ENCODE results near the gene IKBKE. TPM values are rescaled to one million over a fixed set of nuclear protein-coding genes. Genes with fewer than 3 reads are reported as not detected.

IKBKE gene
- total RNA-seq, 1 donor from 2014 or later, result 2.9 TPM

- FAIRE-seq, result no peak
- TF ChIP-seq CTCF (IDR thresholded peaks at IDR 0.05; ENCODE audit: insufficient read depth, low read length, severe bottlenecking), result no peak
- peak overlapping the region; percentile 62 for H3K4me3 ChIP-seq (ENCODE audit: low read depth, low read length)
- no peak for DNase-seq (ENCODE audit: low read depth)
- no peaks in the 10 kb centered on the region for H3K27me3 ChIP-seq (ENCODE audit: control insufficient read depth, insufficient read depth, low read length)
- H3K36me3 ChIP-seq (ENCODE audit: control insufficient read depth, insufficient read depth, low read length), result peaks cover 5% of the 10 kb centered on the region
Measured at GRCh38 chr1:206471415-206471801, 1.1 kb downstream of the IKBKE start.

GRCh38 chr1:206472024-206472423, 1.7 kb downstream of the IKBKE start:
- DNase-seq (ENCODE audit: low read depth), result no peak
- Histone ChIP-seq H3K27me3 (ENCODE audit: control insufficient read depth, insufficient read depth, low read length) (no peaks in the 10 kb centered on the region), H3K4me3 (ENCODE audit: low read depth, low read length) (no peak overlapping the region), H3K36me3 (ENCODE audit: control insufficient read depth, insufficient read depth, low read length) (peaks cover 5% of the 10 kb centered on the region)
- no peak for FAIRE-seq
- no peak for TF ChIP-seq CTCF (IDR thresholded peaks at IDR 0.05; ENCODE audit: insufficient read depth, low read length, severe bottlenecking)

GRCh38 chr1:206472454-206472853, 2.2 kb downstream of the IKBKE start:
- no peak overlapping the region for H3K4me3 ChIP-seq (ENCODE audit: low read depth, low read length)
- peak; percentile 35 for DNase-seq (ENCODE audit: low read depth)
- FAIRE-seq, result no peak
- no peak for TF ChIP-seq CTCF (IDR thresholded peaks at IDR 0.05; ENCODE audit: insufficient read depth, low read length, severe bottlenecking)
- peaks cover 5% of the 10 kb centered on the region for H3K36me3 ChIP-seq (ENCODE audit: control insufficient read depth, insufficient read depth, low read length)
- H3K27me3 ChIP-seq (ENCODE audit: control insufficient read depth, insufficient read depth, low read length), result no peaks in the 10 kb centered on the region

- TF ChIP-seq CTCF (IDR thresholded peaks at IDR 0.05; ENCODE audit: insufficient read depth, low read length, severe bottlenecking), result no peak
- no peak overlapping the region for H3K4me3 ChIP-seq (ENCODE audit: low read depth, low read length)
- no peaks in the 10 kb centered on the region for H3K27me3 ChIP-seq (ENCODE audit: control insufficient read depth, insufficient read depth, low read length)
- DNase-seq (ENCODE audit: low read depth), result no peak
- FAIRE-seq, result no peak
- H3K36me3 ChIP-seq (ENCODE audit: control insufficient read depth, insufficient read depth, low read length), result peaks cover 5% of the 10 kb centered on the region
Measured at GRCh38 chr1:206472886-206473285, 2.6 kb downstream of the IKBKE start.

- no peak overlapping the region for H3K4me3 ChIP-seq (ENCODE audit: low read depth, low read length)
- TF ChIP-seq CTCF (IDR thresholded peaks at IDR 0.05; ENCODE audit: insufficient read depth, low read length, severe bottlenecking), result no peak
- H3K36me3 ChIP-seq (ENCODE audit: control insufficient read depth, insufficient read depth, low read length), result peaks cover 8% of the 10 kb centered on the region
- no peak for FAIRE-seq
- no peaks in the 10 kb centered on the region for H3K27me3 ChIP-seq (ENCODE audit: control insufficient read depth, insufficient read depth, low read length)
- no peak for DNase-seq (ENCODE audit: low read depth)
Measured at GRCh38 chr1:206476058-206476457, 5.8 kb downstream of the IKBKE start.

GRCh38 chr1:206476591-206476990, 6.3 kb downstream of the IKBKE start:
- DNase-seq (ENCODE audit: low read depth) (no peak), FAIRE-seq (no peak)
- no peak for TF ChIP-seq CTCF (IDR thresholded peaks at IDR 0.05; ENCODE audit: insufficient read depth, low read length, severe bottlenecking)
- no peaks in the 10 kb centered on the region for H3K27me3 ChIP-seq (ENCODE audit: control insufficient read depth, insufficient read depth, low read length)
- no peak overlapping the region for H3K4me3 ChIP-seq (ENCODE audit: low read depth, low read length)
- H3K36me3 ChIP-seq (ENCODE audit: control insufficient read depth, insufficient read depth, low read length), result peaks cover 8% of the 10 kb centered on the region

All from bronchial epithelial cell (primary cell).